Activated gamma-delta T cell (primary cell): ENCODE results near the gene PARD3B.

Experiments
- DNase-seq: peaks from one replicate; lab custom pipeline; 2025; lab: John Stamatoyannopoulos, UW

PARD3B gene

GRCh38 chr2:205605638-205606304 lies 1060.5 kb downstream of the PARD3B start:
- DNase-seq, result no peak

GRCh38 chr2:205607146-205607545 lies 1061.9 kb downstream of the PARD3B start:
- DNase-seq, result no peak

- DNase-seq, result no peak
Measured at GRCh38 chr2:205609113-205609512, 1063.8 kb downstream of the PARD3B start.

GRCh38 chr2:205610437-205610836 lies 1065.2 kb downstream of the PARD3B start:
- no peak for DNase-seq

- DNase-seq, result no peak
Measured at GRCh38 chr2:205612636-205613035, 1067.4 kb downstream of the PARD3B start.

GRCh38 chr2:205613970-205614559 lies 1068.8 kb downstream of the PARD3B start:
- DNase-seq, result no peak

GRCh38 chr2:205614965-205615364 lies 1069.7 kb downstream of the PARD3B start:
- no peak for DNase-seq

GRCh38 chr2:205617905-205618304 lies 1072.6 kb downstream of the PARD3B start:
- no peak for DNase-seq

- no peak for DNase-seq
Measured at GRCh38 chr2:205619600-205619999, 1074.3 kb downstream of the PARD3B start.

GRCh38 chr2:205627085-205627484 lies 1081.8 kb downstream of the PARD3B start:
- no peak for DNase-seq

GRCh38 chr2:205628422-205628821 lies 1083.1 kb downstream of the PARD3B start:
- DNase-seq, result no peak

GRCh38 chr2:205629091-205629776 lies 1084.0 kb downstream of the PARD3B start:
- DNase-seq, result no peak

GRCh38 chr2:205633994-205634393 lies 1088.7 kb downstream of the PARD3B start:
- DNase-seq, result no peak

GRCh38 chr2:205636549-205637319 lies 1091.5 kb downstream of the PARD3B start:
- DNase-seq, result no peak

- DNase-seq, result no peak
Measured at GRCh38 chr2:205637320-205637602, 1092.0 kb downstream of the PARD3B start.

GRCh38 chr2:205637779-205638503 lies 1092.7 kb downstream of the PARD3B start:
- no peak for DNase-seq

- DNase-seq, result no peak
Measured at GRCh38 chr2:205640716-205641115, 1095.4 kb downstream of the PARD3B start.

- no peak for DNase-seq
Measured at GRCh38 chr2:205642599-205643356, 1097.5 kb downstream of the PARD3B start.

GRCh38 chr2:205643391-205643885 lies 1098.2 kb downstream of the PARD3B start:
- DNase-seq, result no peak

GRCh38 chr2:205644018-205644417 lies 1098.7 kb downstream of the PARD3B start:
- no peak for DNase-seq

GRCh38 chr2:205646680-205647079 lies 1101.4 kb downstream of the PARD3B start:
- no peak for DNase-seq
